HG03342 (cell line): ENCODE data around the gene ZNRF1.
A peak's percentile ranks its signal among the peaks of the same experiment; 100 is the strongest.
"Not testable (repeated sequence)": the region's sequence is repeated elsewhere in the genome, so short reads cannot be mapped to it uniquely, and the experiment has no call there.

Experiments
- ATAC-seq: cut with Tn5 transposase; IDR thresholded peaks from one replicate; pipeline ENCODE4 v1.9.1; 2021; ENCODE audit warnings: mild to moderate bottlenecking, moderate library complexity; ENCODE audit not compliant: unreplicated experiment

ZNRF1 gene

GRCh38 chr16:75074920-75075687 is 76.3 kb downstream of the ZNRF1 start:
- ATAC-seq, result peak; percentile 89

DNA sequence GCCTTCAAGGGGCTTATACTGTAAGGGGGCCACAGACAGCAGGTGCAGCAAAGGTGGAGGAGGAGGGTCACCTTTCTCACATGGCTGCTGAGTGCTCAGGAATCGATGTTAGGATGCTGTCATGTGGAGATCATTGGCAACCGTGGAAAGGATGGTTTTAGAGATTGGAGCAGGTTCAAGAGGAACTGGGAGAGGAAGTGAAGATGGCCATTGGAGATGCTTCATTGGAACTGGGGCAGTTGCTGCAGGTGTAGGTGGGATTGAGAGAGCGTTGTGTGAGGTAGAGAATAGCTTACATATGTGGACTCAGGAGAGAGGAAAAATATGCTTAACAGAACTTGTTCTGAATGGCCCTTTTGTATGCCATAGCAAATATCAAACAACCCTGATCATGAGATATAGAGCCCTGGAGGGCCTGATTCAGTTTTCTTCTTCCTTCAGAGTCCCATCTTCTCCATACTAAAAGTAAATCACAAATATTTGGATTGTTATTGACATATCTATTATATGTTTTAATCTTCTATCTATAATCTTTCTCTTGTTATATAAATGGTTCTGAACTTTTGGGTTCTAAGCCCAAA is 77.0 kb downstream of the ZNRF1 start:
- ATAC-seq, result peak; percentile 12

- ATAC-seq, result no peak
Measured at GRCh38 chr16:75078886-75079285, 80.1 kb downstream of the ZNRF1 start.

DNA sequence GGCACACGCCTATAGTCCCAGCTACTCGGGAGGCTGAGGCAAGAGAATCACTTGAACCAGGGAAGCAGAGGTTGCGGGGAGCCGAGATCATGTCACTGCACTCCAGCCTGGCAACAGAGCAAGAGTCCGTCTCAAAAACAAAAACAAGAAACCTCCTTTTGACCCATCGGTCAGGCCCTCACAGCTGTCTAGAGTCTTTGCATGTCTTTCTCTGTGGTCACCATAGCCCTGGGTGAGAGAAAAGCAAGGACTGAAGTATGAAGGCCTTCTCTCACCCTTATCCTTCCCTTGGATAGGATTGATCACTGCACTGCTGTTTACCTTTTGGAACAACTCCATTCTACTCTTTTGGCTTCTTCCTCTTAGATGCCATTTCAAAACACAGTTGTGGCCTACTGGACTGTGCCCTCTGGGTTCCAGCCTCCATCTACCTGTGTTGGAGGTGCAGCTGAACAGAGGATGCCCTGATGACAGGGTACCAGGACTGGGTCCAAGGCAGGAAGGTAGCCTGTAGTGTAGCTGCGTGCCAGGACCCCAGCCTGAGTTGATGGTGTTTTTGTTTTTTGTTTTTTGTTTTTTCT is 80.6 kb downstream of the ZNRF1 start:
- ATAC-seq, result no peak

- no peak for ATAC-seq
Measured at GRCh38 chr16:75080205-75081029, 81.6 kb downstream of the ZNRF1 start.

DNA sequence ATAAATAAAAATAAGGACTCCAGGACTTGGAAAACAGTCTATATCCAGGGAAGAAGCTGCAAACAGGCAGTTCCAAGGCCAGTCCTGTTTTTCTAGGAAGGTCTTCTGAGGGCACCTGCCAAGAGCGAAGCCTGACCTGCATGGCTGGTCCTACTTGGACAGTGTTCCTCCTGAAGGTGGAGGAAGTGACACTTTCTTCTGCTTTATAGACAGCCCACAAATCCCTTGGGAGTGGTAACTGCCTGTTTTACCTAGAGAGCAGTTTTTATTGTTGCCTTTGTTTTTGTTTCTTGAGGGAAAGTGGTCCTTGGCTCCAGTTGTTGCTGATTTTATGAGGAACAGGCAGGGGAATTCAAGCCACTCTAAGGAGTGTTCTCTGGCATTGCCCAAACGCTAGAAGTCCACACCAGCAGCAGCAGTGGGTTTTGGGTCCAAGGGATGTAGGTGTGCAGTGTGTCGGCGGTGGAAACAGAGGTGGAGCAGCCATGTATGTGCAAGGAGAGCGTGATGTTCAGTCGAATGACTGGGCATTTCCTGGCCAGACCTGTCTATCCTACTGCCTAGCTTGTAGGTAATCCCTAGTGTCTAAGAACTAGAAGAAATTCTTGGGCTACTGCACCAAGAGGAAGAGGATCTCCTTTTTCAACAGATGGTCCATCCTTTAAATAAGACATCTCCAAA is 82.5 kb downstream of the ZNRF1 start:
- ATAC-seq, result peak; percentile 64

GRCh38 chr16:75083813-75084212 is 85.0 kb downstream of the ZNRF1 start:
- no peak for ATAC-seq

- no peak for ATAC-seq
Measured at GRCh38 chr16:75085556-75085955, 86.7 kb downstream of the ZNRF1 start.

- ATAC-seq, result no peak
Measured at GRCh38 chr16:75086281-75086680, 87.5 kb downstream of the ZNRF1 start.

- ATAC-seq, result no peak
Measured at GRCh38 chr16:75086688-75087374, 88.0 kb downstream of the ZNRF1 start.

GRCh38 chr16:75087375-75087979 is 88.7 kb downstream of the ZNRF1 start:
- ATAC-seq, result no peak

DNA sequence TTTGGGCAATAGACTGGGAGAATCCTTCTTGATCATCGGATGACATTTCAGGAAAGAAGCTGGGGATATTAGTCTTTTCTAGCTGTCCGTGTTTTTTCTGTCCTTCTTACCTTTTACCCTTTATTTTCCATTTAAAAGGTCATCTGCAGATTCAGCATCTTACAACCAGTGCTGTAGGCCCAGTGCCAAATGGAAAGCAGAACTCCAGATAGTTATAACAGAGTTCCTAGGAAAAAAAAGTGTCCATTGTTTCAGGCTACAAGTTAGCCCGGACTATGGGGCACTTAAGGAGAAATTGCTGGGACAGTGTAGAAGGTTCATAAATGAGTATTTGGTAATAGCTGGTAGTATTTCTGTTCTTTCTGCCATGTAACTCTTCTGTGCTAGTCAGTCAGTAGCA is 89.4 kb downstream of the ZNRF1 start:
- ATAC-seq, result no peak

- no peak for ATAC-seq
Measured at GRCh38 chr16:75088934-75089333, 90.1 kb downstream of the ZNRF1 start.

GRCh38 chr16:75089486-75090202 is 90.8 kb downstream of the ZNRF1 start:
- no peak for ATAC-seq

DNA sequence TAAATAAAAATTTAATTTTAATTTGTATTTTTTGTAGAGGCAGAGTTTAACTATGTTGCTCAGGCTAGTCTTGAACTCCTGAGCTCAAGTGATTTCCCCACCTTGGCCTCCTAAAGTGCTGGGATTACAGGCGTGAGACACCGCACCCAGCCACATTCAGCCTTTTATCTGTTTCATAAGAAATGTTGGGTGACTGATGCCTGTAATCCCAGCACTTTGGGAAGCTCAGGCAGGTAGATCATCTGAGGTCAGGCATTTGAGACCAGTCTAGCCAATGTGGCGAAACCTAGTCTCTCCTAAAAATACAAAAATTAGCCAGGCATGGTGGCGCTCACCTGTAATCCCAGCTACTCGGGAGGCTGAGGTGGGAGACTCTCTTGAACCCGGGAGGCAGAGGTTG is 92.1 kb downstream of the ZNRF1 start:
- ATAC-seq, result not testable (repeated sequence)

- not testable (repeated sequence) for ATAC-seq
Measured at GRCh38 chr16:75091619-75092018, 92.8 kb downstream of the ZNRF1 start.

DNA sequence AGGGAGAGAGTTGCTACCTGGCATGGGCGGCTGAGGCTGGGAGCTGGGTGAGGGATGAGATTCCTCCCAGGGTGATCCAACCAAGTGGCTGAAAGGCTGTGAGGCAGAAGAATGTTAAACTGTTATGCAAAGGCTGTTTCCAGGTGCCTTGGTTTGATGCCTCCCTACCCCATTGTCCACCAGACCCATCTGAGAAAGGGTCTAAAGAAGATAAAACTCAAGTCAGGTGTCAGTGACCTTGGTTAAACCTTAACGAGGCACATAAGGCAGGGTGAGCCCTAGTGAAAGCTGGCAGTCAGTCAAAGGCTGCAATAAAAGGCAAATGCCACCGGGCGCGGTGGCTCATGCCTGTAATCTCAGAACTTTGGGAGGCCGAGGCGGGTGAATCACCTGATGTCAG is 94.0 kb downstream of the ZNRF1 start:
- no peak for ATAC-seq

GRCh38 chr16:75093598-75094540 is 95.0 kb downstream of the ZNRF1 start:
- ATAC-seq, result no peak
